ENCODE results near the gene CPSF4. TPM values are rescaled to one million over a fixed set of nuclear protein-coding genes. Genes with fewer than 3 reads are reported as not detected.

CPSF4 gene
- total RNA-seq, 1 donor from 2014 or later = 54.5 TPM

GRCh38 chr7:99447943-99448342, 9.2 kb downstream of the CPSF4 start:
- peaks cover 41% of the 10 kb centered on the region for H3K36me3 ChIP-seq (ENCODE audit: control insufficient read depth, insufficient read depth, low read length)

GRCh38 chr7:99448855-99449254, 10.1 kb downstream of the CPSF4 start:
- TF ChIP-seq, protein P1, sequence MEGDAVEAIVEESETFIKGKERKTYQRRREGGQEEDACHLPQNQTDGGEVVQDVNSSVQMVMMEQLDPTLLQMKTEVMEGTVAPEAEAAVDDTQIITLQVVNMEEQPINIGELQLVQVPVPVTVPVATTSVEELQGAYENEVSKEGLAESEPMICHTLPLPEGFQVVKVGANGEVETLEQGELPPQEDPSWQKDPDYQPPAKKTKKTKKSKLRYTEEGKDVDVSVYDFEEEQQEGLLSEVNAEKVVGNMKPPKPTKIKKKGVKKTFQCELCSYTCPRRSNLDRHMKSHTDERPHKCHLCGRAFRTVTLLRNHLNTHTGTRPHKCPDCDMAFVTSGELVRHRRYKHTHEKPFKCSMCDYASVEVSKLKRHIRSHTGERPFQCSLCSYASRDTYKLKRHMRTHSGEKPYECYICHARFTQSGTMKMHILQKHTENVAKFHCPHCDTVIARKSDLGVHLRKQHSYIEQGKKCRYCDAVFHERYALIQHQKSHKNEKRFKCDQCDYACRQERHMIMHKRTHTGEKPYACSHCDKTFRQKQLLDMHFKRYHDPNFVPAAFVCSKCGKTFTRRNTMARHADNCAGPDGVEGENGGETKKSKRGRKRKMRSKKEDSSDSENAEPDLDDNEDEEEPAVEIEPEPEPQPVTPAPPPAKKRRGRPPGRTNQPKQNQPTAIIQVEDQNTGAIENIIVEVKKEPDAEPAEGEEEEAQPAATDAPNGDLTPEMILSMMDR (IDR thresholded peaks at IDR 0.05; ENCODE audit: insufficient read depth, low read length, severe bottlenecking) = no peak
- FAIRE-seq = no peak
- no peak for DNase-seq (ENCODE audit: low read depth)
- H3K36me3 ChIP-seq (ENCODE audit: control insufficient read depth, insufficient read depth, low read length) = peaks cover 45% of the 10 kb centered on the region
- no peak overlapping the region for H3K4me3 ChIP-seq (ENCODE audit: low read depth, low read length)
- H3K27me3 ChIP-seq (ENCODE audit: control insufficient read depth, insufficient read depth, low read length) = no peaks in the 10 kb centered on the region

More at GRCh38 chr7:99447943-99448342, 9.2 kb downstream of the CPSF4 start:
- H3K27me3 ChIP-seq (ENCODE audit: control insufficient read depth, insufficient read depth, low read length) = no peaks in the 10 kb centered on the region
- no peak overlapping the region for H3K4me3 ChIP-seq (ENCODE audit: low read depth, low read length)
- TF ChIP-seq, protein P1 (IDR thresholded peaks at IDR 0.05; ENCODE audit: insufficient read depth, low read length, severe bottlenecking) = peak; percentile 34
- DNase-seq (ENCODE audit: low read depth) (no peak), FAIRE-seq (no peak)

GRCh38 chr7:99449326-99449725, 10.6 kb downstream of the CPSF4 start:
- no peak overlapping the region for H3K4me3 ChIP-seq (ENCODE audit: low read depth, low read length)
- DNase-seq (ENCODE audit: low read depth) (no peak), FAIRE-seq (no peak)
- H3K27me3 ChIP-seq (ENCODE audit: control insufficient read depth, insufficient read depth, low read length) = no peaks in the 10 kb centered on the region
- TF ChIP-seq, protein P1 (IDR thresholded peaks at IDR 0.05; ENCODE audit: insufficient read depth, low read length, severe bottlenecking) = no peak
- H3K36me3 ChIP-seq (ENCODE audit: control insufficient read depth, insufficient read depth, low read length) = peaks cover 47% of the 10 kb centered on the region

DNA sequence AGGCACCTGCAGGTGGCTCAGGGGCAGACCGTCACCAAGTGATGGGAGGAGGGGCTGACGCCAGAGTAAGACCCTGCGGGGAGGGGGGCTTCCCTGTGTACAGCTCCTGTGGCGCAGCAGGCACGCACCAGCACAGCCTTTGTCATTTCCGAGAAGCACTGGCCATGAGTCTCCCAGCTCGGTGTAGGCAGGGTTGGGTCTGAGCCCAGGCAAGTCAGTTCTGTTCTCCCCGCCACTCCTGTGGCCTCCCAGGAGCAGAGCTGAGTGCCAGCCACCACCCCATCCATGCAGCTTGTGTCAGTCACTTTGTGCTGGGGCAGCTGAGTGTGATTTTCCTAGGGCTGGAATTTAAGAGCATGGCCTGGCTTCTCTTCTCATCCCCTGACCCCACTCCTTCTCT, 13.2 kb downstream of the CPSF4 start:
- DNase-seq (ENCODE audit: low read depth) (no peak), FAIRE-seq (no peak)
- no peak overlapping the region for H3K4me3 ChIP-seq (ENCODE audit: low read depth, low read length)
- H3K27me3 ChIP-seq (ENCODE audit: control insufficient read depth, insufficient read depth, low read length) = no peaks in the 10 kb centered on the region
- TF ChIP-seq, protein P1 (IDR thresholded peaks at IDR 0.05; ENCODE audit: insufficient read depth, low read length, severe bottlenecking) = no peak
- H3K36me3 ChIP-seq (ENCODE audit: control insufficient read depth, insufficient read depth, low read length) = peaks cover 48% of the 10 kb centered on the region

DNA sequence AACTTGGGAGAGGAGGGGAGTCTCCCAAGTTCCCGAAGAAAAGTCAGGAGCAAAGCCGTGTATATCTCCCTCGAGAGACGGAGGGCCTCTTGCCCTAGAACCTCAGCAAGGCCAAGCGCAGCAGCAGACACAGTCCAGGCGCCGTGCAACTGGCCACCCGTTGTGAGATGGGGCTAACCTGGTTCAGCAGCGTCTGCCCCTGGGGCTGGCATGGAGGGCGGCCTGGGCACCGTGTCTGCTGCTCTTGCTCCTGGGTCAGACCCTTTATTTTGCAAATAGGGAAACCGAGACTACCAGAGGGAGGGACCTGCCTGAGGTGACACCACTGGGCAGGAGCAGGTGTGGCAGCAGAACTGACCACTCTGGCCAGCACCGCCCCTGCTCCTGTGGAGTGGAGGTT, 13.8 kb downstream of the CPSF4 start:
- FAIRE-seq (no peak), DNase-seq (ENCODE audit: low read depth) (no peak)
- TF ChIP-seq, protein P1 (IDR thresholded peaks at IDR 0.05; ENCODE audit: insufficient read depth, low read length, severe bottlenecking) = no peak
- H3K27me3 ChIP-seq (ENCODE audit: control insufficient read depth, insufficient read depth, low read length) = no peaks in the 10 kb centered on the region
- H3K4me3 ChIP-seq (ENCODE audit: low read depth, low read length) = no peak overlapping the region
- H3K36me3 ChIP-seq (ENCODE audit: control insufficient read depth, insufficient read depth, low read length) = peaks cover 50% of the 10 kb centered on the region

DNA sequence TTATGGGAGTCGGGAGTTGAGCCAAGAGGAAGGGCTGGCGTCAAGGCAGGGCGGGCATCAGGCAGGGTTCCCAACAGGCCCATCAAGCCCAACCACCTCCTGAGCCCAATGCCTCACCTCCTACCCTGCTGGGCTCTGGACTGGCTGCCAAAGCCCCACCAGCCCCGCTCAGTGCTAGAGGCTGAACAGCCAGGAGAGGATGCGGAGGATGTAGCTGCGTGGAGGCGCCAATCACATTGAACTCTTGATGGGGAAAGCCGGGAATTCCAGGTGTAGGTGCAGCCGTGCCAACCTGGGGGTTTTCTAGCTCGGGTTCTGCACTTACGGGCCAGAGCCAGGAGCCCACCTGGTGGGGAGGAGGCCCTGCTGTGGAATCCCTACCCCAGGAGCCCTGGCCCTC, 14.4 kb downstream of the CPSF4 start:
- DNase-seq (ENCODE audit: low read depth) (no peak), FAIRE-seq (no peak)
- Histone ChIP-seq H3K27me3 (ENCODE audit: control insufficient read depth, insufficient read depth, low read length) (no peaks in the 10 kb centered on the region), H3K36me3 (ENCODE audit: control insufficient read depth, insufficient read depth, low read length) (peaks cover 48% of the 10 kb centered on the region), H3K4me3 (ENCODE audit: low read depth, low read length) (no peak overlapping the region)
- TF ChIP-seq, protein P1 (IDR thresholded peaks at IDR 0.05; ENCODE audit: insufficient read depth, low read length, severe bottlenecking) = no peak

Data from bronchial epithelial cell (primary cell).